ENCODE measurements around the gene DHX16. TPM values are rescaled to one million over a fixed set of nuclear protein-coding genes. Genes with fewer than 3 reads are reported as not detected.

The DHX16 gene
- total RNA-seq, 1 donor from 2014 or later, result 50.4 TPM

DNA sequence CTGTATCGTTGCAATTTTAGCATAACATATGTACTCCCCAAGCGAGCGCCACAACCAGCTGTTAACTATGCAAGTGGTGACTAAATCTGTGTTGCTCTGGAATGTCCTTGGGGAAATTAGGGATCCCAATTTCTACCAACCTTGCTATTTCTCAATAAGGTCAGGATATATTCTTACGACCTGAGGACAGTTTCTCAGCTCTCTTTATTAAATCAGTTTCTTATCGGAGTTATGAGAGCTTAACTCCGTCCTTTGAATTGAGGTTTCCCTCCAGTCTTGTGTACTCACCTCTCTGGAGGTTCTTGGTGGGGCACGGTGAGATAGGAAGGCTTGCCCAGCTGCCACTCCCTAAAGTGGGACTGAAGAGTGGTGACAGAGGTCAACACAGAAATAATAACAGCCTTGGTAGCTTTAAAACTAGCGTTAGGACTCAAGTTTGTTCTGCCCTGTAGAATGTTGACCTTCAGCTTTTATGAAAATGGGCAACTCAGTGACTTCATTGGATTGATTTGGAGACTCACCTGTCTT, 54.5 kb downstream of the DHX16 start:
- ChIA-PET POLR2A (interaction anchor here (0.5 to 2.8 kb wide), 32 partner anchors 8 to 991 kb away, joined by 3 to 31 read pairs (median 6); partner anchors contain the start of genes ABCF1, ATAT1, C6orf136 and DDX39B), CTCF (interaction anchor here (0.7 to 2.0 kb wide), 4 partner anchors 21 to 113 kb away, joined by 3 to 14 read pairs (median 9); no protein-coding TSS in a partner anchor)
- peak overlapping the region; percentile 99 for H3K4me3 Mint-ChIP-seq
- ATAC-seq (ENCODE audit: low read depth) (no peak), DNase-seq (no peak)
- peak overlapping the region; percentile 99 for H3K27ac Mint-ChIP-seq
- peaks cover 71% of the 10 kb centered on the region for H3K36me3 Mint-ChIP-seq (ENCODE audit: low read depth)
- intact Hi-C loops (cut with micrococcal nuclease), result loop anchor here (5.0 kb wide), 5 partner anchors 124 to 1559 kb away; partner anchors contain the start of genes AGPAT1, FLOT1, HLA-B and IER3
- H3K27me3 Mint-ChIP-seq, result no peaks in the 10 kb centered on the region
- H3K9me3 Mint-ChIP-seq, result no peaks in the 10 kb centered on the region
- H3K4me1 Mint-ChIP-seq, result peaks cover 24% of the 10 kb centered on the region
- TF ChIP-seq, protein P1, sequence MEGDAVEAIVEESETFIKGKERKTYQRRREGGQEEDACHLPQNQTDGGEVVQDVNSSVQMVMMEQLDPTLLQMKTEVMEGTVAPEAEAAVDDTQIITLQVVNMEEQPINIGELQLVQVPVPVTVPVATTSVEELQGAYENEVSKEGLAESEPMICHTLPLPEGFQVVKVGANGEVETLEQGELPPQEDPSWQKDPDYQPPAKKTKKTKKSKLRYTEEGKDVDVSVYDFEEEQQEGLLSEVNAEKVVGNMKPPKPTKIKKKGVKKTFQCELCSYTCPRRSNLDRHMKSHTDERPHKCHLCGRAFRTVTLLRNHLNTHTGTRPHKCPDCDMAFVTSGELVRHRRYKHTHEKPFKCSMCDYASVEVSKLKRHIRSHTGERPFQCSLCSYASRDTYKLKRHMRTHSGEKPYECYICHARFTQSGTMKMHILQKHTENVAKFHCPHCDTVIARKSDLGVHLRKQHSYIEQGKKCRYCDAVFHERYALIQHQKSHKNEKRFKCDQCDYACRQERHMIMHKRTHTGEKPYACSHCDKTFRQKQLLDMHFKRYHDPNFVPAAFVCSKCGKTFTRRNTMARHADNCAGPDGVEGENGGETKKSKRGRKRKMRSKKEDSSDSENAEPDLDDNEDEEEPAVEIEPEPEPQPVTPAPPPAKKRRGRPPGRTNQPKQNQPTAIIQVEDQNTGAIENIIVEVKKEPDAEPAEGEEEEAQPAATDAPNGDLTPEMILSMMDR (IDR thresholded peaks at IDR 0.05), result no peak

DNA sequence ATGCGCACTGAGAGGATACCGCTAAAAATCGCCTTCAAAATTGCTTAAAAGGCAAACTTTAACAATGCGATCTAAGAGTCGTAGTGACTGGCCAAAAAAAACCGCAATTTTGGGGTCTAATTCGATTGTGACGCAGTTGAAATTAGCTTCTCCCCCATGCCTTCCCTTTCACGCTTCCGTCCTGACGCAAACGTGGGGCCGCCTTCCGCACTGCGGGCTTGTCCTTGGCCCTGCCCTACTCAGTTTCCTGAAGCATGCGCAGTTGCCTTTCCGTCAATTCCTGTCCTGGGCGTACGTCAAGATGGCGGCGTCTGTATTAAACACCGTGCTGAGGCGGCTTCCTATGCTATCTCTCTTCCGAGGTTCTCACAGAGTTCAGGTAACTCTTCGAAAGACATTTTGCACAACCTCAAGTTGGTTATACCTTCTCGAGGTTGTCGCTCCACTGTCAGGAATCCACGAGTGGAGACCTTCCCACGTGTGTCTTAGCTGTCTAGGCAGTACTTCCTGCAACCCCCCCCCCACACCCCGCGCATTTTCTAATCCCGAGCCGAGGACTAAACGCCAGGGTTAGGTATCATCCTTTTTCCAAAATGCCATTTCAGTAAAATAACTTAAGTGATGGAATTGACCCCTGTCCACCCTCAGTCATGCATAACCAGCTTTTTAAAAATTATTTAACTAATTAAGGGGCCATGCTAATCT, 55.1 kb downstream of the DHX16 start, which contains the start of gene MRPS18B:
MRPS18B (plus strand) TSS at position 276 of the 705 bp plus-strand sequence; CDS start at position 302, 26 bp downstream.
- peak; percentile 84 for DNase-seq
- ChIA-PET POLR2A (interaction anchor here (0.6 to 2.8 kb wide), 48 partner anchors 9 to 1580 kb away, joined by 3 to 31 read pairs (median 4); partner anchors contain the start of genes ABCF1, ATAT1, C6orf136 and DDX39B), CTCF (interaction anchor here (0.7 to 2.0 kb wide), 4 partner anchors 20 to 113 kb away, joined by 3 to 14 read pairs (median 9); no protein-coding TSS in a partner anchor)
- H3K9me3 Mint-ChIP-seq, result no peaks in the 10 kb centered on the region
- peak within 1 kb of the TSS; percentile 99 for H3K4me3 Mint-ChIP-seq
- TF ChIP-seq, protein P1 (IDR thresholded peaks at IDR 0.05), result no peak
- H3K27ac Mint-ChIP-seq, result peak within 1 kb of the TSS; percentile 99
- H3K36me3 Mint-ChIP-seq (ENCODE audit: low read depth), result peaks cover 71% of the 10 kb centered on the region
- H3K27me3 Mint-ChIP-seq, result no peaks in the 10 kb centered on the region
- ATAC-seq (ENCODE audit: low read depth), result peak; percentile 76
- intact Hi-C loops (cut with micrococcal nuclease), result loop anchor here (1.0 to 5.0 kb wide), 14 partner anchors 9 to 1560 kb away; partner anchors contain the start of genes ABCF1, AGPAT1, ATAT1 and C6orf136
- H3K4me1 Mint-ChIP-seq, result peaks cover 30% of the 10 kb centered on the region

DNA sequence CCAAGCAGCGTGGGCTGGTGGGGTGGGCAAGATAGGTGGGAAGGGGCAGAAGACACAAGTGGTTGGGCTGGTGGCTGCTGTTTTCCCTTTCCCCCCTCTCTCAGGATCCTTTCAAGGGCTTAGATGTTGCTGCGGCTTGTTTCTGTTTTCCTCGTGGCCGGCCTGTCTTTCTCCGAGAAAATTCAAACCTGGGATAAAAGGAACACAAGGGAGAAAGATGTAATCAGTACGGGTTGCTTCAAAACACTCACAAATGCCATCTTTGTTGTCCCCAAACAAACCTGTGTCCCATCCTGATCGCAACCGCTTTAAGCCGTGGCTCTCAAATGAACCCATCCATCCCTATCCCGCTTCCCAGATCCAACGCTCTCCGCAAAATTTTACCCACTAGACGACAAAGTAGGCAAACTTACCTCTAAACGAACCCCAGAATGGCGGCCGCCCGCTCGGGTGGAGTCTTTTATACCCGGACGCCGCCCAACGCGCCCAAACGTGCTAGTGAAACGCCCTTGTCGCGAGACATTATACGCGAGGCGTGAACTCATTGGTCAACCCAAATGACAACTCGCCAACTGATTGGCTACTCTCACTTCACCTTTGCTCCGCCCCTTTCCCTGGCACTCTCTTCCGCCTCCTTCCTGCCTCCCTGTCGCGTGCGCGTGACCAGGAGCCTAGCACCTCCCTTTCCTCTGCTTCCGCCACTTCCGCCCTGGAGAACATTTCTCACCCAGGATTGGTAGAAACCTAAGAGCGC, 55.8 kb downstream of the DHX16 start, which contains the start of gene PPP1R10:
PPP1R10 (minus strand) TSS at position 433 of the 754 bp plus-strand sequence. CDS start 7,299 bp downstream, outside the sequence.
- peak; percentile 86 for DNase-seq
- Mint-ChIP-seq H3K9me3 (no peaks in the 10 kb centered on the region), H3K27me3 (no peaks in the 10 kb centered on the region), H3K4me1 (peaks cover 35% of the 10 kb centered on the region), H3K36me3 (ENCODE audit: low read depth) (peaks cover 72% of the 10 kb centered on the region), H3K4me3 (peak within 1 kb of the TSS; percentile 99), H3K27ac (peak within 1 kb of the TSS; percentile 99)
- ChIA-PET POLR2A (interaction anchor here (0.6 to 2.8 kb wide), 44 partner anchors 9 to 1581 kb away, joined by 3 to 31 read pairs (median 4); partner anchors contain the start of genes ABCF1, ATAT1, C6orf136 and DDX39B), CTCF (interaction anchor here (1.7 to 2.0 kb wide), 2 partner anchors 105 to 114 kb away, joined by 11 to 14 read pairs; no protein-coding TSS in a partner anchor)
- ATAC-seq (ENCODE audit: low read depth), result peak; percentile 77
- TF ChIP-seq, protein P1 (IDR thresholded peaks at IDR 0.05), result no peak
- intact Hi-C loops (cut with micrococcal nuclease), result loop anchor here (1.0 to 5.0 kb wide), 14 partner anchors 9 to 1560 kb away; partner anchors contain the start of genes ABCF1, AGPAT1, ATAT1 and C6orf136

DNA sequence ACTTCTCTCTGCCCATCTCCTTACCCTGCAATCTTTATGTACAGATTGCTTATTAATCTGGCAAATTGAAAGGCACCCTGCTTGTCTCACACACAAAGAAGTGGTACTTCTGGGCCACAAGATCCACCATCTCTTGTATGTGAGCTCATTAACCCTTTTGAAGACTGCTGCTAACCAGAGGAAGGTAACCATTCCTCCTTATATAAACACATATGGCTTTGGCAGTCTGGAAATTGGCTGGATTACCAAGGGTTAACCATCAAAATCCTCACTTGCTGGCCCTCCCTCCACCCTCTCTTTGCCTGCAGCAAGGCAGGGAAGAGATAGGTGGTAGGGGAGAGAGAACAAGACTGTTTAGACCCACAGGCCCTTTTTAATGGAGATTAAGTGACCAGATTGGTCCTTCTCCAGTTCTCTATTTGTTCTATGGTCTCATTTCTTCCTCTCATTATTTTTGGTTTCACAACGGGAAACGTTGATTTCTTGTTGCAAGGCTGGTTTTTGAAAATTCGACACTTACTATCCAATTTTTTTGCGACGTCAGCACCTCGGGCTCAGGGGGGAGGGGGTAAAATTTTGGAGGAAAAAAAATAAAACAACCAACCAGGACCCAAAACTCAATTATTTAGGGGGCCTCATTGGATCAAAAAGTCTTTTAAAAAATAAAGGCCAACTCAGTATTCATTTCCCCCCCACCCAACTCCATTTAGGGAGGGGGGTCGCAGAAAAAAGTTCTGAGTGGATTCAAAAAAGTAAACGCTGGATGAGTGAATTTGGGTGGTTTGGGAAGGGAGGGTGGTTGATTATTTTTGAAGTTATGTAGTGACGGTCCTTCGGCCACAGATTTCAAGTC, 56.6 kb downstream of the DHX16 start:
- CTCF ChIA-PET, result interaction anchor here (1.0 to 4.6 kb wide), 4 partner anchors 19 to 134 kb away, joined by 3 to 21 read pairs (median 4); partner anchors contain the start of gene MDC1

More for the DNA sequence above, 56.6 kb downstream of the DHX16 start:
- peak; percentile 26 for DNase-seq
- POLR2A ChIA-PET, result interaction anchor here (0.6 to 4.8 kb wide), 28 partner anchors 10 to 931 kb away, joined by 3 to 75 read pairs (median 7); partner anchors contain the start of genes ABCF1, ATAT1, C6orf136 and DHX16
- Mint-ChIP-seq H3K27ac (peak overlapping the region; percentile 99), H3K4me3 (peak overlapping the region; percentile 99), H3K27me3 (no peaks in the 10 kb centered on the region), H3K9me3 (no peaks in the 10 kb centered on the region), H3K36me3 (ENCODE audit: low read depth) (peaks cover 71% of the 10 kb centered on the region), H3K4me1 (peaks cover 44% of the 10 kb centered on the region)
- TF ChIP-seq, protein P1 (IDR thresholded peaks at IDR 0.05), result no peak
- no peak for ATAC-seq (ENCODE audit: low read depth)
- intact Hi-C loops (cut with micrococcal nuclease), result loop anchor here (2.0 to 5.0 kb wide), 7 partner anchors 57 to 1561 kb away; partner anchors contain the start of genes AGPAT1, DHX16, FLOT1 and HLA-B
